Adipocyte (in vitro differentiated cells): Measurements from ENCODE around the gene PLSCR5.

ENCODE experiments used
- DNase-seq: peaks from one replicate; pipeline ENCODE4 v3.0.0-alpha.2; 2015; ENCODE audit warnings: low read depth
- H3K27me3 ChIP-seq: replicated peaks from 2 replicates; pipeline ENCODE4 v1.7.0; 2013; ENCODE audit warnings: mild to moderate bottlenecking, low read length, moderate library complexity; ENCODE audit not compliant: control insufficient read depth, insufficient read depth
- H3K36me3 ChIP-seq: 2 replicates; pipeline ENCODE4 v1.7.0; 2013; ENCODE audit warnings: low read length, mild to moderate bottlenecking, moderate library complexity; ENCODE audit not compliant: control insufficient read depth, insufficient read depth, severe bottlenecking
- H3K4me1 ChIP-seq: 2 replicates; pipeline ENCODE4 v1.7.0; 2013; ENCODE audit warnings: mild to moderate bottlenecking, low read length, moderate library complexity; ENCODE audit not compliant: control insufficient read depth, insufficient read depth
- H3K4me3 ChIP-seq: 2 replicates; pipeline ENCODE4 v1.7.0; 2013; ENCODE audit warnings: mild to moderate bottlenecking, low read length, moderate library complexity
- H3K9ac ChIP-seq: 2 replicates; pipeline ENCODE4 v1.7.0; 2013; ENCODE audit warnings: mild to moderate bottlenecking, low read length, moderate library complexity
- H3K9me3 ChIP-seq: 2 replicates; pipeline ENCODE4 v1.7.0; 2013; ENCODE audit warnings: mild to moderate bottlenecking, low read length, moderate library complexity; ENCODE audit not compliant: control insufficient read depth

The PLSCR5 gene

GRCh38 chr3:146542978-146543377 is 62.2 kb downstream of the PLSCR5 start:
- H3K9me3 ChIP-seq: no peaks in the 10 kb centered on the region
- no peak for DNase-seq
- H3K4me3 ChIP-seq: peak overlapping the region; percentile 94
- H3K9ac ChIP-seq: peak overlapping the region; percentile 95
- peaks cover 39% of the 10 kb centered on the region for H3K4me1 ChIP-seq
- no peaks in the 10 kb centered on the region for H3K27me3 ChIP-seq
- no peaks in the 10 kb centered on the region for H3K36me3 ChIP-seq

GRCh38 chr3:146542179-146542578 is 63.0 kb downstream of the PLSCR5 start:
- H3K9me3 ChIP-seq: no peaks in the 10 kb centered on the region
- no peak overlapping the region for H3K9ac ChIP-seq
- H3K4me1 ChIP-seq: peaks cover 46% of the 10 kb centered on the region
- no peaks in the 10 kb centered on the region for H3K27me3 ChIP-seq
- peak; percentile 45 for DNase-seq
- H3K36me3 ChIP-seq: no peaks in the 10 kb centered on the region
- peak overlapping the region; percentile 94 for H3K4me3 ChIP-seq

GRCh38 chr3:146540978-146541377 is 64.2 kb downstream of the PLSCR5 start:
- Histone ChIP-seq H3K27me3 (no peaks in the 10 kb centered on the region), H3K4me3 (peak overlapping the region; percentile 94), H3K9me3 (no peaks in the 10 kb centered on the region), H3K36me3 (no peaks in the 10 kb centered on the region), H3K4me1 (peaks cover 57% of the 10 kb centered on the region), H3K9ac (no peak overlapping the region)
- no peak for DNase-seq

- no peaks in the 10 kb centered on the region for H3K9me3 ChIP-seq
- peak overlapping the region; percentile 94 for H3K4me3 ChIP-seq
- no peaks in the 10 kb centered on the region for H3K27me3 ChIP-seq
- H3K4me1 ChIP-seq: peaks cover 56% of the 10 kb centered on the region
- no peak overlapping the region for H3K9ac ChIP-seq
- no peak for DNase-seq
- no peaks in the 10 kb centered on the region for H3K36me3 ChIP-seq
Observed at GRCh38 chr3:146540236-146540635, 64.9 kb downstream of the PLSCR5 start.

- peak overlapping the region; percentile 94 for H3K4me3 ChIP-seq
- no peaks in the 10 kb centered on the region for H3K27me3 ChIP-seq
- no peaks in the 10 kb centered on the region for H3K36me3 ChIP-seq
- no peaks in the 10 kb centered on the region for H3K9me3 ChIP-seq
- DNase-seq: no peak
- peaks cover 58% of the 10 kb centered on the region for H3K4me1 ChIP-seq
- peak overlapping the region; percentile 31 for H3K9ac ChIP-seq
Observed at GRCh38 chr3:146539315-146539714, 65.8 kb downstream of the PLSCR5 start.

- no peak overlapping the region for H3K9ac ChIP-seq
- H3K36me3 ChIP-seq: peaks cover 9% of the 10 kb centered on the region
- DNase-seq: no peak
- H3K4me3 ChIP-seq: peak overlapping the region; percentile 48
- H3K27me3 ChIP-seq: no peaks in the 10 kb centered on the region
- no peaks in the 10 kb centered on the region for H3K9me3 ChIP-seq
- peaks cover 53% of the 10 kb centered on the region for H3K4me1 ChIP-seq
Observed at GRCh38 chr3:146537603-146538002, 67.5 kb downstream of the PLSCR5 start.

GRCh38 chr3:146536681-146537080 is 68.5 kb downstream of the PLSCR5 start:
- peaks cover 45% of the 10 kb centered on the region for H3K4me1 ChIP-seq
- H3K9ac ChIP-seq: peak overlapping the region; percentile 59
- H3K4me3 ChIP-seq: peak overlapping the region; percentile 49
- no peaks in the 10 kb centered on the region for H3K9me3 ChIP-seq
- peak; percentile 28 for DNase-seq
- no peaks in the 10 kb centered on the region for H3K27me3 ChIP-seq
- peaks cover 18% of the 10 kb centered on the region for H3K36me3 ChIP-seq
